NCI-H2196 treated with DMSO at 0.1 percent for 48 hours (cell line): Measurements from ENCODE around the gene CHST11.
"Not testable (repeated sequence)": the region's sequence is repeated elsewhere in the genome, so short reads cannot be mapped to it uniquely, and the experiment has no call there.

Experiments
- DNase-seq: peaks from one replicate; lab custom pipeline; 2025; ENCODE audit not compliant: unreplicated experiment; lab: John Stamatoyannopoulos, UW

CHST11 gene

DNA sequence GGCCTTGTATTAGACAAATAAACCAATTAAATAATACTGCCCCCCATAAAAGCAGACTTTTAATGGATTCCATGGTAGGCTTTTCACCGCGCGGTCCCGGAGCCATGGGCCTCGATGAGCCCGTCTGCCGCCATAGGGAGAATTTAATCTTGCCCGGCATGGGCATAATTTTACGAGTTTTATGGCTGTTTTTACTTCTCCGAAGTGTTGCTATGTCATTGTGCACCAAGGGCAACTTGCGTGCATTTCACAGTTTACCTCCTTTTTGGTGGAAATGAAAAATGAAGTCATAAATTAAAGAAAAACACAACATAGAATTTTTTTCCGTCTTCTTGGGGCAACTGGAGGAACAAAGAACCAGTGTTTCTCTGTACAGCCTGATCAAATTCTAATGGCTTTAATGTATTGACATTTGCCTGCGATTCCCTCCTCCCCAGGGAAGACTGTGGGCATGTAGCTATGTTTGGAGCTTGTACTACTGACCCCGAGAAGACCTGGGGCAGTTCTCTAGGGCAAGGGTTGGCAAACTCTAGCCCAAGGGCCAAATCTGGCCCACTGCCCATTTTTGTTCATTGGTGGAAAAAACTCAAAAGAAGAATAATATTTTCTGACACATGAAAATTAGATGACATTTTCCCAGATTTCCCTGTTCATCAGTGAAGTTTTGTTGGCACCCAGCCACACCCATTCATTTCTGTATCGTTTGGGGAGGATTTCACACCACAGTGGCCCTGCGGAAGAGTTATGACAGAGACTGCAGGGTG, 142.7 kb downstream of the CHST11 start:
- DNase-seq, result no peak

DNA sequence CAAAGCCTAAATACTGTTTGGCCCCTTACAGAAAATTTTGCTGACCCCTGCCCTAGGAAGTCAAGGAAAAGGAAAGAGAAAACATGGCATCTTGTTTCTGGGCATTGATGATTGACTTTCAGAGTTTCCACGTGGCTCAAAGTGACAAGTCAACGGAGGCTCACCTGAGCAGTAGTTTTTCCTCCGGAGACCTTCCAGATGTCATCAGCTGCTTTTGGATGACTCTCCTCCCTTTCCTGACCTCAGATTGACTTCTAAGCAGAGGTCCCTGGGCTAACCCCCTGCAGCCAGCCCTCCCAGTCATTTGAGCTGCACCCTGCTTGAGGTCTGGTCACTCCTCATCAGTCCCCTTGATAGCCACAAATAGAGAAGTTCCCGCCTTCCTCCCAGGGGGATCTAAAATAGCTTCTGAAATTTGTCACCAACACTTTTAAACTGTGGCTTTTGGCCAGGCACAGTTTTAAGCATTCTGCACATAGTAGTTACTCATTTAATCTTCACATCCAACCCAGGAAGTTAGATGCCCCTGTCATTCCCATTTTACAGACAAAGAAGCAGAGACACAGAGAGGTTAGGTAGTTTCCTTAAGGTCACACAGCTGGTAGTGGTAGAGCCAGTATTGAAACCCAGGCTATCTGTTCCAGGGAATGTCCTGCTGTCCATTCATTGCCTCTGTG, 143.4 kb downstream of the CHST11 start:
- DNase-seq, result no peak

- DNase-seq, result no peak
Observed at GRCh38 chr12:104600790-104601739, 144.3 kb downstream of the CHST11 start.

DNA sequence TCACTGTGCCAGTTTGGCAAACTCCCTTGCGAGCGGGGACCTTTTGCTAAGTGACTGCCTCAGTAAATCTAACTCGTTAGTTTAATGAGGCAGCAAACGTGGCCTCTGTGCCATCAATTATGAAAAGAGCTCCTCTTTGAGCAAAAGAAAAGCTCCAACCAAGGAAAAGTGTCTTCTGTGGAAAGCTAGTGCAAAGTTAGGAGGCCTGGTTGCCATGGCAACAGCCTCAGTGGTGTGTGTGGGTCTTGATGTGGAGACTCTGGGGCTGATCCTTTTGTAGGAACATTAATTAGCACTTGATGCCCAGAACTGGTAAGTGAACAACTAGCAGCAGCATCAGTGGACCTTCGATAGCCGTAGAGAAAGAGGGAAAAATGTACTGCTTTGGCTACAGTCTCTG, 145.7 kb downstream of the CHST11 start:
- DNase-seq, result no peak

GRCh38 chr12:104602896-104603295, 146.1 kb downstream of the CHST11 start:
- no peak for DNase-seq

DNA sequence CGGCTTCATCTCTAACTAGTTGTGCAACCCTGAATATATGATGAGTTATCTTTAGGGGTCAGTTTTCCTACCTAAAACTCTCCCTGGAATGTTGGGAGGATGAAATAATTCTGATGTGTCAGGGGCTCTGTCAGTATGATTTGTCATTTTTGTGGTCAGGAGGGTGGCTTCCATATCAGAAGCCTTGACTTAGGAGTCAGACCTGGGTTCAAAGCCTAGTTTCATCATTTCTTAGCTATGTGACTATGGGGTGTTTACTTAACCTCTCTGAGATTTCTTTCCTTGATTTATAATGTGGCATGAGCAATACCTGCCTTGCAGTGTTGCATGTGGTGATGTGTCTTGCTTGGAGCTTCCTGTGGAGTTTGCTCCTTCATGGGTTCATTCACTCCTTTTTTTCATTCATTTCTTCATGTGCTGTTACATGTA, 146.8 kb downstream of the CHST11 start:
- DNase-seq, result no peak

GRCh38 chr12:104604070-104604994, 147.6 kb downstream of the CHST11 start:
- DNase-seq, result no peak

DNA sequence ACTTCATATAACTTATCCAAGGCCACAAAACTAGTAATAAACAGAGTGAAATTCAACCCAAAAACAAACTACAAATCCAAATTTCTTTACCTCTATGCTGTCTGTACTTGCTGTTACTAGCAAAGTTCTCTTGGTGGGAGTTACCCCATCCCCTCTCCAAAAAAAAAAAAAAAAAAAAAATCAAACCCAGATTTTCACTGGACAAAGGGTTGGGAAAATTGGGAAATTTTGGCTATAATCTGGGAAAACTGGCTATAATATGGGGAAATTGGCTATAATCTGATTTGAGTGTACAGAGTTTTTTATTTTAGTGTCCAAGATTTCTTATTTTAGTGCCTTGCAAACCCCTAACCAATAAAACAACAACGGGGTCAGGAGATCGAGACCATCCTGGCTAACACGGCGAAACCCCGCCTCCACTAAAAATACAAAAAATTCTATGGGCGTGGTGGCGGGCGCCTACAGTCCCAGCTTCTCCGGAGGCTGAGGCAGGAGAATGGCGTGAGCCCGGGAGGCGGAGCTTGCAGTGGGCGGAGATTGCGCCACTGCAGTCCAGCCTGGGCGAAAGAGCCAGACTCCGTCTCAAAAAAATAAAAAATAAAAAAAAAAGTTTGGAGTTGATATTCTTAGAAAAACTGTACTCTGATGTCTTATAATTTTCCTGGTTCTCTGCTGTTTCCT, 148.4 kb downstream of the CHST11 start:
- DNase-seq, result no peak

DNA sequence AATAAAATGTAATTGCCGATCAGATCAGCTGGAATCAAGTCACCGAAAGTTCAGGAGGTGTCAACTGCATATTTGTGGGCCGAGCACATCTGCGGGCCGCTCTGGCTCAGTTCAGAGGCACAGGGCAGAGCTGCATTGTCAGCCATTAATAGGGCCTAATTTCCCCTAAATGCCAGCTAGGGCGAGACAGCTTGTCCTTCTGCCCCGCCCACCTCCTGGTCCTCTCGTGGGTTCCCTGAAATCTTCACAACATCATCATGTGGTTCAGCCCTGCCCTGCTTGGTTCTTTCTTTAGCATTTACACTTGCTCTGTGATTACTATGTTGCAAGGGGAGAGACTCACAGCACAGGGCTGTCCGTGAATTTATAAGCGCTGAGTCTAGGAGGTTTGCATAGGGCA, 148.9 kb downstream of the CHST11 start:
- no peak for DNase-seq

- no peak for DNase-seq
Observed at GRCh38 chr12:104608998-104609397, 152.2 kb downstream of the CHST11 start.

DNA sequence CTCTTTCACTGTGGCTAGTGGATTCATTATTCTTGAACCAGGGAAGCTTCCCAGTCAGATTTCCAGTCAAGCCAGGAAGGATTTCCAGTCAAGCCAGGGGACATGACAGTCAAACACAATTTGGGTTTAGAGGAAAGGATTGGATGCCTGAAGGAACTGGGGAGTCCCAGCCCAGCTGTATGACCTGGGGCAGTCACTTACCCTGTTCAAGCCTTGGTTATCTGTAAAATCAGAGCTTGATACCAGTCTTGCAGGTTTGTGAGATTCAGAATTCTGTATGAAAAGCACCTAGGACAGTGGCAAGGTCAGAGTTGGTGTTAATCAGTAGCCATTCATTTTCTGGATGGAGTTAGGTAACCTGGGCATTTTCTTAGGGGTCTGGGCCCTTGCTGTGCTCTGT, 152.7 kb downstream of the CHST11 start:
- no peak for DNase-seq

- no peak for DNase-seq
Observed at GRCh38 chr12:104610513-104611235, 153.9 kb downstream of the CHST11 start.

GRCh38 chr12:104611671-104612070, 154.9 kb downstream of the CHST11 start:
- no peak for DNase-seq

GRCh38 chr12:104613372-104613771, 156.6 kb downstream of the CHST11 start:
- not testable (repeated sequence) for DNase-seq

- no peak for DNase-seq
Observed at GRCh38 chr12:104615048-104615561, 158.4 kb downstream of the CHST11 start.

DNA sequence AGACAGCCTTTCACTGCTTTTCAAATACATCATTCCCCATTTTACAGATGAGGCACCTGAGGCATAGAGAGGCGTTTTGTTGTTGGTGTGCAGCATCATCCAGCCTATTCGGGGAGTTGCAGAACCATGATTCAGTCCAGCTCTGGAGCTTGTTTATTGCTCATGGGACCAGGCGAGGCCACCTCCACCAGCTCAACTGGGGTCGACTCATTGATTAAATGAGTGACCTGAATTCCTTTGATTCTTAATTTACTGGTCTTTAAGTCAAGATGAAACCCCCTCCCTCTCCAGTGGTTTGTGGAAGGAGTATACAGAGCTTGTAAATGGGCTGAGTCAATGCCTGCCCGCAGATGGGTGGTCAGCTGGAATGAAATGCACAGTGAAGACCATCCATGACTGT, 161.9 kb downstream of the CHST11 start:
- DNase-seq, result no peak

DNA sequence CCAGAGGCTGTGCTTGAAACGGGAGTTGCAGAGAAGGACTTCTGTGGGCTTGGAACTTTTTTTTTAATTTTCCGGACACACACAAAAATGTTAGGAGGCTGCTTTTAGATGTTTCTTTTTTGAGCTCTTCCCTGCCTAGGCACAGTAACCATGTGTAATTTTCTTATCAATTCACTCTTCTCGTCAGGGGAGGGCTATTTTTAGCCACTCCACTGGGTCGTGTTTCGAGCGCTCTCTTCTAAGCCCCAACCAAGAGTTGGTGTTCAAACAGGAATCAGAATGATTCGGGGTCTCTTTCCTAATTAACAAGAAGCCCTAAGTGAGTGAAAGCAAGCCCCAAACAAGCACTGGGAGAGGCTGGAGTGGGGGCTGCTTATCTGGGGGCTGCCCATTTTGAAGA, 162.6 kb downstream of the CHST11 start:
- DNase-seq, result no peak

DNA sequence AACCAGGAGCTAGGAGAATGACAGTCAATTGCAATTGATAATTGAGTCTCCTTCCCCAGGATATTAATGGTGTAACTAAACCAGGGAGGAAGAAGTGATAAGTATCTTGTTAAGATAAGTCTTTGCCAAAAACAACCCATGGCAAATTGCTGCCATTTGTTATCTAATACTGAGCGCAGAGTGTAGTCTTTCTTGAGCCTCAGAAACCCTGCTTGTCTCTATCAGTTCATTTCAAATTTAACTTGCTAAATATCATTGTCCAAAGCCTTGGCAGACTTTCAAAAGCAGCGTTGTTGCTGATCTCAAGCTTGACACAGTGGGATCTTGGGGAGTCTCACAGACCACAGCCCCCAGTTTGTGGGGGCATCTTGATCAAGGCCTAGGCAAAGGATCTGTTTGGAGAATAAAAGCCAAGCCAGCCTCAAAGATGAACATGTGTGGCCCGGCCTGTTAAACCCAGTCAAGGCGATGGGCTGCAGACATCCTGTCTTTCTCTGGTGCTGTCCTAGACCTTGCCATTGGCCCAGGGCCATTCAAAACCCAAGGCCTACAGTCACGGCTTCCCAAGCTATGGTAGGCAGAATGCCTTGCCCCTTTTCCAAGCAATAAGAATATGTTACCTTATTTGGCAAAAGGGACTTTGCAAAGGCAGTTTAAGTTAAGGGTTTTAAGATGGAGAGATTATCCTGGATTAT, 164.2 kb downstream of the CHST11 start:
- DNase-seq, result no peak
